GM21390 (cell line): ENCODE data around the gene NRL.

ENCODE experiments used
- ATAC-seq: cut with Tn5 transposase; IDR thresholded peaks from one replicate; pipeline ENCODE4 v1.9.1; 2021; ENCODE audit not compliant: unreplicated experiment

Gene NRL

GRCh38 chr14:24114532-24115421 is at the start of gene NRL, which contains the start of gene DCAF11:
TSS of gene NRL (minus strand) at chr14:24114949. CDS start at chr14:24082848, 32,101 bp downstream.
TSS of gene DCAF11 (plus strand) at chr14:24114777. CDS start at chr14:24115595, 818 bp downstream.
- ATAC-seq = peak; percentile 85

- ATAC-seq = no peak
These were observed 47.3 kb upstream of the NRL start for GRCh38 chr14:24162093-24162492.

GRCh38 chr14:24160850-24161804 is 46.4 kb upstream of the NRL start, which contains the start of gene IRF9:
TSS of gene IRF9 (plus strand) at chr14:24161265. CDS start at chr14:24162145, 880 bp downstream.
- peak; percentile 79 for ATAC-seq

GRCh38 chr14:24160499-24160849 is 45.7 kb upstream of the NRL start:
- ATAC-seq = no peak

- ATAC-seq = no peak
These were observed 45.2 kb upstream of the NRL start for GRCh38 chr14:24159777-24160498.

GRCh38 chr14:24157331-24157730 is 42.6 kb upstream of the NRL start:
- no peak for ATAC-seq

- no peak for ATAC-seq
These were observed 42.1 kb upstream of the NRL start for GRCh38 chr14:24156840-24157239.

- no peak for ATAC-seq
These were observed 40.4 kb upstream of the NRL start for GRCh38 chr14:24155100-24155499.

GRCh38 chr14:24151404-24152080 is 36.8 kb upstream of the NRL start:
- ATAC-seq = no peak

- no peak for ATAC-seq
These were observed 36.2 kb upstream of the NRL start for GRCh38 chr14:24150993-24151392.

GRCh38 chr14:24150567-24150966 is 35.8 kb upstream of the NRL start:
- ATAC-seq = no peak

- ATAC-seq = no peak
These were observed 35.3 kb upstream of the NRL start for GRCh38 chr14:24150061-24150460.

- no peak for ATAC-seq
These were observed 34.7 kb upstream of the NRL start for GRCh38 chr14:24149302-24149969.

GRCh38 chr14:24147761-24148428 is 33.1 kb upstream of the NRL start:
- no peak for ATAC-seq

GRCh38 chr14:24146978-24147760 is 32.4 kb upstream of the NRL start, which contains the start of gene RNF31:
TSS of gene RNF31 (plus strand) at chr14:24147498. CDS start at chr14:24147699, 201 bp downstream.
- ATAC-seq = peak; percentile 82

GRCh38 chr14:24146453-24146977 is 31.8 kb upstream of the NRL start, which contains the start of gene PSME2:
TSS of gene PSME2 (minus strand) at chr14:24146610. CDS start at chr14:24146581, 29 bp downstream.
- ATAC-seq = peak; percentile 56

GRCh38 chr14:24145690-24146452 is 31.1 kb upstream of the NRL start:
- ATAC-seq = no peak
